Right lobe of liver (tissue), 4 donors: ENCODE results near the gene PPP1R3A.

ENCODE experiments used
- POLR2A ChIP-seq: fragments of 450-650 bp; IDR thresholded peaks from one replicate; pipeline ENCODE4 v1.6.1; 2017; ENCODE audit warnings: antibody characterized with exemption, mild to moderate bottlenecking
- TF ChIP-seq, protein P1 (sequence below), 4 donors: fragments of 200-600 bp in 3 of 4; fragments of 450-650 bp in 1 of 4; IDR thresholded peaks; one replicate each; pipeline versions ENCODE4 v1.5.1 to v1.8.0; 2016 to 2022; ENCODE audit warnings: antibody characterized with exemption in 4 of 4, mild to moderate bottlenecking in 2 of 4
- donor health status: DM: no; HTN: no; CAD: no.
- donor health status: DM: no; HTN: no; CAD: no.
- donor health status: DM: no; HTN: yes; CAD: no.

DNA sequence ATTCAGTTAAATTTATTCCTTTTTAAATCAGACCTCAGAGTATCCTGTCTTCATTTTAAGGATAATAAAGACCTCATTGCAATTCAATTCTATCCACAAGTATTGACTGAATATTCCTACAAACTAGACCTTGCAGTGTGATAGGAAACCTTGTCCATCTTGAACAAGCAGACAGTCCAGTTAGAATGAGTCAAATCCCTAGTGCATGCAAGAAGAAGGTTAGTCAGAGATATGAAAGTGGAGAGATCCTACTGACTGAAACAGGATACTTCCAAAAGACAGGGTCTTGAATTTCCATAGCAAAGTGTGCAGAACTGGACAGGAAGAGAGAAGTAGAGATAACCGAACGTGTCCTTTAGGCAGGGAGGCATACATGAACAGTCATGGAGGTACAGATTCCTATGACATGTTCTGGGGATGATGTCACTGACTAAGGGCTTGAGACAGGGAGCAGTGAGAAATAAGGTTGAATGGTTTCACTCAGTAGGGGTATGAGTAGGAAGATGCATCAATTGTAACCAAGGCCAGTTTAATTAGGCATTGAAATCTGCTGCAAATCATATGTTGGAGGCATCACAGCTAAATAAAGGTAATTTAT is 45.2 kb downstream of the PPP1R3A start:
- TF ChIP-seq, protein P1, sequence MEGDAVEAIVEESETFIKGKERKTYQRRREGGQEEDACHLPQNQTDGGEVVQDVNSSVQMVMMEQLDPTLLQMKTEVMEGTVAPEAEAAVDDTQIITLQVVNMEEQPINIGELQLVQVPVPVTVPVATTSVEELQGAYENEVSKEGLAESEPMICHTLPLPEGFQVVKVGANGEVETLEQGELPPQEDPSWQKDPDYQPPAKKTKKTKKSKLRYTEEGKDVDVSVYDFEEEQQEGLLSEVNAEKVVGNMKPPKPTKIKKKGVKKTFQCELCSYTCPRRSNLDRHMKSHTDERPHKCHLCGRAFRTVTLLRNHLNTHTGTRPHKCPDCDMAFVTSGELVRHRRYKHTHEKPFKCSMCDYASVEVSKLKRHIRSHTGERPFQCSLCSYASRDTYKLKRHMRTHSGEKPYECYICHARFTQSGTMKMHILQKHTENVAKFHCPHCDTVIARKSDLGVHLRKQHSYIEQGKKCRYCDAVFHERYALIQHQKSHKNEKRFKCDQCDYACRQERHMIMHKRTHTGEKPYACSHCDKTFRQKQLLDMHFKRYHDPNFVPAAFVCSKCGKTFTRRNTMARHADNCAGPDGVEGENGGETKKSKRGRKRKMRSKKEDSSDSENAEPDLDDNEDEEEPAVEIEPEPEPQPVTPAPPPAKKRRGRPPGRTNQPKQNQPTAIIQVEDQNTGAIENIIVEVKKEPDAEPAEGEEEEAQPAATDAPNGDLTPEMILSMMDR (IDR thresholded peaks at IDR 0.05) = no peak
- TF ChIP-seq POLR2A = no peak
